PC-3 (cell line): ENCODE results near the gene XPR1.

Experiments
- EZH2 ChIP-seq: fragments of 300-600 bp; sonication (generic); IDR thresholded peaks from one replicate; pipeline ENCODE4 v1.6.1; 2017; ENCODE audit warnings: antibody characterized with exemption, mild to moderate bottlenecking, low read length; ENCODE audit not compliant: unreplicated experiment
- TF ChIP-seq, protein P1 (sequence below): fragments of 300-600 bp; sonication (generic); conservative IDR thresholded peaks from 2 replicates; pipeline ENCODE4 v1.5.1; 2017; ENCODE audit warnings: antibody characterized with exemption, low read depth, mild to moderate bottlenecking, low read length

DNA sequence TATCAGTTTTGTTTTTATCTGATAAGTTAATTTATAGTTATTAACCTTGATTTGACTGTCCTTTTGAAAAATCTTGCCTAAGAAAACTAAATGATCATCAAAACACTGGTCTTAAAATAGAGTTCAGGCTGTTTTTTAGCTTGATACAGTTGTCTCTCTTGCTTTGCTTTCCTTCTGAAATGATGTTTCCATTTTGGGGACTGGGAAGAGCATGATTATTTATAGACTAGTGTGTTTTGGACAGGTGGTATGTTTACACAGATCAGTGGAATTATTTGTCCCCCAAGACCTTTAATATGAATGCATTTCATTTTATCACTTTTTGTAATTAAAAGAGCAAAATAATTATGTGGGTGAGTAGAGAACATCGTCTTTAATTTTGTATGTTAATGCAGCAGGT is 90.8 kb downstream of the XPR1 start:
- no peak for TF ChIP-seq EZH2
- TF ChIP-seq, protein P1, sequence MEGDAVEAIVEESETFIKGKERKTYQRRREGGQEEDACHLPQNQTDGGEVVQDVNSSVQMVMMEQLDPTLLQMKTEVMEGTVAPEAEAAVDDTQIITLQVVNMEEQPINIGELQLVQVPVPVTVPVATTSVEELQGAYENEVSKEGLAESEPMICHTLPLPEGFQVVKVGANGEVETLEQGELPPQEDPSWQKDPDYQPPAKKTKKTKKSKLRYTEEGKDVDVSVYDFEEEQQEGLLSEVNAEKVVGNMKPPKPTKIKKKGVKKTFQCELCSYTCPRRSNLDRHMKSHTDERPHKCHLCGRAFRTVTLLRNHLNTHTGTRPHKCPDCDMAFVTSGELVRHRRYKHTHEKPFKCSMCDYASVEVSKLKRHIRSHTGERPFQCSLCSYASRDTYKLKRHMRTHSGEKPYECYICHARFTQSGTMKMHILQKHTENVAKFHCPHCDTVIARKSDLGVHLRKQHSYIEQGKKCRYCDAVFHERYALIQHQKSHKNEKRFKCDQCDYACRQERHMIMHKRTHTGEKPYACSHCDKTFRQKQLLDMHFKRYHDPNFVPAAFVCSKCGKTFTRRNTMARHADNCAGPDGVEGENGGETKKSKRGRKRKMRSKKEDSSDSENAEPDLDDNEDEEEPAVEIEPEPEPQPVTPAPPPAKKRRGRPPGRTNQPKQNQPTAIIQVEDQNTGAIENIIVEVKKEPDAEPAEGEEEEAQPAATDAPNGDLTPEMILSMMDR: no peak
